Panc1 (cell line): ENCODE data around the gene TINAGL1. TPM values are rescaled to one million over a fixed set of nuclear protein-coding genes. Genes with fewer than 3 reads are reported as not detected.

Source experiments
- ATAC-seq: fragments of 200-7000 bp; cut with Tn5 transposase; 2 replicates; pipeline ENCODE4 v1.9.1; 2020; ENCODE audit warnings: mild to moderate bottlenecking, moderate library complexity
- BruUV-seq: library from RNA; stranded (reverse); fragments of 400-500 nt; replicated peaks from 2 replicates; lab custom pipeline; 2021; lab: Mats Ljungman, UMichigan
- CTCF ChIA-PET: fragments of 300-600 bp; sonication (Branson Sonifier 250); formaldehyde crosslinking; loops from one replicate; lab custom pipeline; 2022; ENCODE audit warnings: antibody characterized with exemption; lab: Charles Lee
- POLR2A ChIA-PET: fragments of 300-600 bp; sonication (Branson Sonifier 250); formaldehyde crosslinking; loops from one replicate; lab custom pipeline; 2022; ENCODE audit warnings: antibody characterized with exemption; lab: Charles Lee
- DNase-seq: peaks from one replicate; pipeline ENCODE4 v3.0.0-alpha.2; 2010; ENCODE audit warnings: low read depth, low spot score
- H3K27ac ChIP-seq: 2 replicates; pipeline ENCODE4 v1.5.1; 2011; ENCODE audit warnings: mild to moderate bottlenecking, low read length, inconsistent platforms
- H3K27me3 ChIP-seq: fragments of 200-500 bp; sonication (Bioruptor generic); 2 replicates; pipeline ENCODE4 v1.6.0; 2014; ENCODE audit warnings: low read length, inconsistent platforms; ENCODE audit not compliant: control insufficient read depth, insufficient read depth
- H3K36me3 ChIP-seq: fragments of 200-500 bp; sonication (Bioruptor generic); 2 replicates; pipeline ENCODE4 v1.5.1; 2014; ENCODE audit warnings: inconsistent platforms, mild to moderate bottlenecking, low read length, moderate library complexity; ENCODE audit not compliant: control insufficient read depth, insufficient read depth
- H3K4me1 ChIP-seq: 2 replicates; pipeline ENCODE4 v1.5.1; 2011; ENCODE audit warnings: inconsistent platforms, mild to moderate bottlenecking, low read length, moderate library complexity; ENCODE audit not compliant: control insufficient read depth, insufficient read depth
- H3K4me3 ChIP-seq, 2 experiments: 2 replicates each; pipeline ENCODE4 v1.5.1; 2011 to 2012; ENCODE audit warnings: low read depth in 2 of 2, low read length in 2 of 2, mild to moderate bottlenecking in 2 of 2, inconsistent platforms in 1 of 2, moderate library complexity in 1 of 2
- H3K9me3 ChIP-seq: fragments of 200-500 bp; sonication (Bioruptor generic); 2 replicates; pipeline ENCODE4 v1.5.1; 2014; ENCODE audit warnings: low read depth, mild to moderate bottlenecking, inconsistent platforms, low read length, moderate library complexity; ENCODE audit not compliant: control insufficient read depth, insufficient read depth
- POLR2AphosphoS5 ChIP-seq: IDR thresholded peaks from 2 replicates; pipeline ENCODE4 v1.6.1; 2012; ENCODE audit warnings: mild to moderate bottlenecking, low read depth, low read length, moderate library complexity
- SIN3A ChIP-seq: IDR thresholded peaks from 2 replicates; pipeline ENCODE4 v1.6.1; 2012; ENCODE audit warnings: low read depth, mild to moderate bottlenecking, low read length, moderate library complexity, borderline replicate concordance; ENCODE audit not compliant: insufficient read depth
- TCF7L2 ChIP-seq: IDR thresholded peaks from 2 replicates; pipeline ENCODE4 v1.6.1; 2011; ENCODE audit warnings: mild to moderate bottlenecking, low read depth, low read length, inconsistent platforms
- in situ Hi-C: cut with HindIII; loops from 2 replicates; pipeline ENCODE4 v1.10.0; 2016; ENCODE audit warnings: low sequenced_read_pairs, low pct_unique_long_range_greater_than_20kb
- intact Hi-C: fragments of 100-400 bp; cut with micrococcal nuclease; formaldehyde crosslinking; loops from one replicate; pipeline ENCODE4 v1.10.0; 2022; ENCODE audit not compliant: unreplicated experiment
- total RNA-seq: library from RNA; stranded (reverse); gene quantifications from one replicate; pipeline ENCODE4 v1.2.1, GENCODE V29; 2021; ENCODE audit not compliant: unreplicated experiment
- TF ChIP-seq, protein P1 (sequence below): fragments of 450-650 bp; IDR thresholded peaks from 2 replicates; pipeline ENCODE4 v1.5.1; 2017; ENCODE audit warnings: mild to moderate bottlenecking
- TF ChIP-seq, protein P2 (sequence below), 2 experiments: IDR thresholded peaks; 2 replicates each; pipeline ENCODE4 v1.6.1; 2011 to 2012; ENCODE audit warnings: low read depth in 2 of 2, control low read depth in 1 of 2, low read length in 1 of 2, mild to moderate bottlenecking in 1 of 2, moderate library complexity in 1 of 2; ENCODE audit not compliant: insufficient read depth in 1 of 2

Gene TINAGL1
- total RNA-seq, 1 experiment from 2014 or later = 6.1 TPM

DNA sequence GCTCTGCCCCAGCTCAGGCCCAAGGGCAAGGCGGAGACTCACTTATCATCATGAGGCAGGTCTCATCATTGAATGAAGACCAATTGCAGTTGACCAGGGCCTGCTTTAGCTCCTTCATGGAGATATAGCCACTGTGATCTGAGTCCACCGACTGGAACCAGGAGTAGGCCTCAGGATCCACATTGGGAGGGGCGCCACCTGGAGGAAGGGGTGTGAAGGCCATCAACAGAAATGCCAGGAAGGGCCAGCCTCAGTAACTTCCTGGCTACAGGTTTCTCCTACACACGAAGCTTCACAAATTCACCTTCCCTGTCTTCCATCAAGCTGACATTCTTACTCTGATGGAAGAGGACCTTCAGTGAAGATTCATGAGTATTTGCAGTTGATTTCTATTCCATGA, 56.8 kb downstream of the TINAGL1 start:
- intact Hi-C loops = no loop called here
- peak; percentile 55; the same call in 1 of the 2 replicates for ATAC-seq
- H3K4me3 ChIP-seq = no peak overlapping the region
- TF ChIP-seq TCF7L2 (no peak), POLR2AphosphoS5 (no peak), SIN3A (no peak)
- TF ChIP-seq, protein P1, sequence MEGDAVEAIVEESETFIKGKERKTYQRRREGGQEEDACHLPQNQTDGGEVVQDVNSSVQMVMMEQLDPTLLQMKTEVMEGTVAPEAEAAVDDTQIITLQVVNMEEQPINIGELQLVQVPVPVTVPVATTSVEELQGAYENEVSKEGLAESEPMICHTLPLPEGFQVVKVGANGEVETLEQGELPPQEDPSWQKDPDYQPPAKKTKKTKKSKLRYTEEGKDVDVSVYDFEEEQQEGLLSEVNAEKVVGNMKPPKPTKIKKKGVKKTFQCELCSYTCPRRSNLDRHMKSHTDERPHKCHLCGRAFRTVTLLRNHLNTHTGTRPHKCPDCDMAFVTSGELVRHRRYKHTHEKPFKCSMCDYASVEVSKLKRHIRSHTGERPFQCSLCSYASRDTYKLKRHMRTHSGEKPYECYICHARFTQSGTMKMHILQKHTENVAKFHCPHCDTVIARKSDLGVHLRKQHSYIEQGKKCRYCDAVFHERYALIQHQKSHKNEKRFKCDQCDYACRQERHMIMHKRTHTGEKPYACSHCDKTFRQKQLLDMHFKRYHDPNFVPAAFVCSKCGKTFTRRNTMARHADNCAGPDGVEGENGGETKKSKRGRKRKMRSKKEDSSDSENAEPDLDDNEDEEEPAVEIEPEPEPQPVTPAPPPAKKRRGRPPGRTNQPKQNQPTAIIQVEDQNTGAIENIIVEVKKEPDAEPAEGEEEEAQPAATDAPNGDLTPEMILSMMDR = no peak; the same call in 1 of the 2 replicates
- TF ChIP-seq, protein P2, sequence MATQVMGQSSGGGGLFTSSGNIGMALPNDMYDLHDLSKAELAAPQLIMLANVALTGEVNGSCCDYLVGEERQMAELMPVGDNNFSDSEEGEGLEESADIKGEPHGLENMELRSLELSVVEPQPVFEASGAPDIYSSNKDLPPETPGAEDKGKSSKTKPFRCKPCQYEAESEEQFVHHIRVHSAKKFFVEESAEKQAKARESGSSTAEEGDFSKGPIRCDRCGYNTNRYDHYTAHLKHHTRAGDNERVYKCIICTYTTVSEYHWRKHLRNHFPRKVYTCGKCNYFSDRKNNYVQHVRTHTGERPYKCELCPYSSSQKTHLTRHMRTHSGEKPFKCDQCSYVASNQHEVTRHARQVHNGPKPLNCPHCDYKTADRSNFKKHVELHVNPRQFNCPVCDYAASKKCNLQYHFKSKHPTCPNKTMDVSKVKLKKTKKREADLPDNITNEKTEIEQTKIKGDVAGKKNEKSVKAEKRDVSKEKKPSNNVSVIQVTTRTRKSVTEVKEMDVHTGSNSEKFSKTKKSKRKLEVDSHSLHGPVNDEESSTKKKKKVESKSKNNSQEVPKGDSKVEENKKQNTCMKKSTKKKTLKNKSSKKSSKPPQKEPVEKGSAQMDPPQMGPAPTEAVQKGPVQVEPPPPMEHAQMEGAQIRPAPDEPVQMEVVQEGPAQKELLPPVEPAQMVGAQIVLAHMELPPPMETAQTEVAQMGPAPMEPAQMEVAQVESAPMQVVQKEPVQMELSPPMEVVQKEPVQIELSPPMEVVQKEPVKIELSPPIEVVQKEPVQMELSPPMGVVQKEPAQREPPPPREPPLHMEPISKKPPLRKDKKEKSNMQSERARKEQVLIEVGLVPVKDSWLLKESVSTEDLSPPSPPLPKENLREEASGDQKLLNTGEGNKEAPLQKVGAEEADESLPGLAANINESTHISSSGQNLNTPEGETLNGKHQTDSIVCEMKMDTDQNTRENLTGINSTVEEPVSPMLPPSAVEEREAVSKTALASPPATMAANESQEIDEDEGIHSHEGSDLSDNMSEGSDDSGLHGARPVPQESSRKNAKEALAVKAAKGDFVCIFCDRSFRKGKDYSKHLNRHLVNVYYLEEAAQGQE (IDR thresholded peaks at IDR 0.05; ENCODE audit: insufficient read depth in 1 of 2, low read depth in 2 of 2, low read length in 1 of 2) = no peak
- 0 out of 2 replicates have a peak, but pooled peaks cover 6% of the 10 kb centered on the region for H3K36me3 ChIP-seq
- H3K9me3 ChIP-seq = no peaks in the 10 kb centered on the region
- ChIA-PET POLR2A (interaction anchor here (1.0 kb wide), 1 partner anchor 12 kb away, joined by 4 read pairs; the partner anchor contains the start of gene PEF1), CTCF (interaction anchor here (0.7 to 1.1 kb wide), 2 partner anchors 42 to 356 kb away, joined by 3 to 5 read pairs; no protein-coding TSS in a partner anchor)
- no peaks in the 10 kb centered on the region for H3K27me3 ChIP-seq
- no TSS peak for BruUV-seq
- H3K4me1 ChIP-seq = no peaks in the 10 kb centered on the region
- no peak for DNase-seq
- in situ Hi-C loops = no loop called here
- H3K27ac ChIP-seq = no peak overlapping the region

Other genes with a start within 250 kb of the TINAGL1 start
- gene FABP3, start 203.4 kb upstream of the TINAGL1 start, total RNA-seq = 0.49 TPM
- gene SERINC2, start 163.3 kb upstream of the TINAGL1 start, total RNA-seq = 14.0 TPM
- 0.18 TPM for gene HCRTR1, start 41.2 kb downstream of the TINAGL1 start, total RNA-seq
- gene PEF1, start 68.4 kb downstream of the TINAGL1 start, total RNA-seq = 58.4 TPM
- 7.6 TPM for gene COL16A1, start 127.5 kb downstream of the TINAGL1 start, total RNA-seq
- 34.8 TPM for gene ADGRB2, start 187.8 kb downstream of the TINAGL1 start, total RNA-seq
- gene SPOCD1, start 239.5 kb downstream of the TINAGL1 start, total RNA-seq = 0.54 TPM